GM19395 (cell line): ENCODE results near the gene THAP3.

Experiments
- ATAC-seq: cut with Tn5 transposase; IDR thresholded peaks from one replicate; pipeline ENCODE4 v1.9.1; 2021; ENCODE audit warnings: mild to moderate bottlenecking, moderate library complexity; ENCODE audit not compliant: unreplicated experiment

Gene THAP3

GRCh38 chr1:6666696-6667095 lies 42.0 kb downstream of the THAP3 start:
- ATAC-seq, result no peak

- no peak for ATAC-seq
Measured at GRCh38 chr1:6667139-6667538, 42.5 kb downstream of the THAP3 start.

DNA sequence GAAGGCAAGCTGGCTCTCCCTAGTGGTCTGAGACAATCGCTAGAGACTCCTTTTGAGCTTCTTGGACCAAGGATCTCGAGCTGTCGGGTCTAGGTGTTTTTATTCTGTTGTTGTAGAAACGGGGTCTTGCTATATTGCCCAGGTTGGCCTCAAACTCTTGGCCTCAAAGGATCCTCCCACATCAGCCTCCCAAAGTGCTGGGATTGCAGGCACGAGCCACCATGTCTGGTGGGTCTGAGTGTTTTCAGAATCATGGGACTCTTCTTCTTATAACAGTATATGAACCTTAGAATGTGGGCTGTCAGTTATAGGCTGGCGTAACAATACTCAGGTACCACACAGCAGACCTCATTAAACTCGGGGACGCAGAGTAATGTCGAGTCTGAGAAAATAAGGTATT lies 43.8 kb downstream of the THAP3 start:
- ATAC-seq, result no peak

- no peak for ATAC-seq
Measured at GRCh38 chr1:6672558-6672957, 47.9 kb downstream of the THAP3 start.

- no peak for ATAC-seq
Measured at GRCh38 chr1:6673816-6674398, 49.2 kb downstream of the THAP3 start.

GRCh38 chr1:6674771-6675170 lies 50.1 kb downstream of the THAP3 start:
- ATAC-seq, result no peak

DNA sequence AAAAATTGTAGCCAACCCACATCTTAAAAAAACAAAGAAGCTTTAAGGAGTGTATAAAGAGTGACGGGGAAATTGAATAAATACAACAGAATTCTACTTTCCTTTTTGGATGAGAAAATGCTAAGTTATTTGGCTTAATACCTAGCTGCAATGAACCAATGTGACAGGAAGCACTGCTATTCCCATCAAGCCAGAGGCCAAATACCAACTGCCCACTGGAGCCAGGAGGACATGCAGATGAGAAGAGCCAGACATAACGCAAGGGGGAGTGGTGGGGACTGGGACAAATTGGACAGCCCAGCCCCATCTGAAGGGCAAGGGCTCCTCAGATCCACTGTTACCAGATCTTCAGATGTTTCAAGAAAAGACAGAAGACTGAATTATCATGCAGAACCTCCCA lies 51.3 kb downstream of the THAP3 start:
- no peak for ATAC-seq
